HG03439 (cell line): ENCODE results near the gene FOXO6.

ENCODE experiments used
- ATAC-seq: cut with Tn5 transposase; IDR thresholded peaks from one replicate; pipeline ENCODE4 v1.9.1; 2021; ENCODE audit warnings: mild to moderate bottlenecking, moderate library complexity; ENCODE audit not compliant: unreplicated experiment

Gene FOXO6

DNA sequence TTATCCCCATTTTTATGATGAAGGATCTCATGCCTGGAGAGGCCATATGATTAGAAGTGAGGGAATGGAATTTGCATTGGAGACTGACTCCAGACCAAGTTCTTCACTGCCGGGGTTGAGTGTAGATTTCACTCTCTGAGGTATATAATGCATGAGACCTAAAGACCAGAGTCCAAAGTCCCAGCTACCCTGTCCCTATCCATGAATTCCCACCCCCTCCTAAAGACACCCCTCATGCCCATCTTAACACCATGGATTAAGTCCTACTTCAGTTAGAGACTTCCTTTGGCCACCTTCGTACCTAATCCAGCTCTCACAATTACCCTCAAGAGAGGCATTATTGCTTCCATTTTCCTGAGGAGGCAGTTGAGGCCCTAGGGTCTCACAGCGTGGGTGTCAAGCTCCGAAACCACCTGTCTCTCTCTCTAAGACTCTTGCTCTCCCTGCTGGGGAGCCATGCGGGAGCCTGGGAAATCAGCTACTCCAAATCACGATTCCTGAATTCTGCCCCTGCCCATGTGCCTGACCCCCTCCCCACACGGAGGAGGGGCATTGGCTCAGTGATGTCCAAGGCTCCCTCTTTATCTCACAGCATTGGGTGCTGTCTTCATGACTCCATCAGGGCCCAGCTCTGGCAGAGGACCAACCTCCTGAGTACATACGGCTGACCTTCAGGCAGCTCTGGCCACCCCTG is 11.7 kb upstream of the FOXO6 start:
- ATAC-seq = no peak

DNA sequence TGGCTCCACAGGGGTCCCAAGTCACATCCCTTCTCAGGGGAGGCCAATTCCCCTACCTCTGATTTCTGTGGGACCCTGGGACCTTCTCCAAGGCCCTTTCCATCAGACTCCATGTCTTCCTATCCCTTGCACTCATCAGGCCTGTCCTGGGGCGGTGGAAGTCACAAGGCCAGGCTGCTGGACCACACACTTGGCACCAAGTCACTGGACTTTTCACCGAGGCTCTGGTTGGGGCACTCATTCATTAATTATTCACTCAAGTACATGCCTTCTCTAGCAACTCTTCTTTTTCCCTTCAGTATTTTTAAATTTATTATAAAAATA is 11.2 kb upstream of the FOXO6 start:
- no peak for ATAC-seq

DNA sequence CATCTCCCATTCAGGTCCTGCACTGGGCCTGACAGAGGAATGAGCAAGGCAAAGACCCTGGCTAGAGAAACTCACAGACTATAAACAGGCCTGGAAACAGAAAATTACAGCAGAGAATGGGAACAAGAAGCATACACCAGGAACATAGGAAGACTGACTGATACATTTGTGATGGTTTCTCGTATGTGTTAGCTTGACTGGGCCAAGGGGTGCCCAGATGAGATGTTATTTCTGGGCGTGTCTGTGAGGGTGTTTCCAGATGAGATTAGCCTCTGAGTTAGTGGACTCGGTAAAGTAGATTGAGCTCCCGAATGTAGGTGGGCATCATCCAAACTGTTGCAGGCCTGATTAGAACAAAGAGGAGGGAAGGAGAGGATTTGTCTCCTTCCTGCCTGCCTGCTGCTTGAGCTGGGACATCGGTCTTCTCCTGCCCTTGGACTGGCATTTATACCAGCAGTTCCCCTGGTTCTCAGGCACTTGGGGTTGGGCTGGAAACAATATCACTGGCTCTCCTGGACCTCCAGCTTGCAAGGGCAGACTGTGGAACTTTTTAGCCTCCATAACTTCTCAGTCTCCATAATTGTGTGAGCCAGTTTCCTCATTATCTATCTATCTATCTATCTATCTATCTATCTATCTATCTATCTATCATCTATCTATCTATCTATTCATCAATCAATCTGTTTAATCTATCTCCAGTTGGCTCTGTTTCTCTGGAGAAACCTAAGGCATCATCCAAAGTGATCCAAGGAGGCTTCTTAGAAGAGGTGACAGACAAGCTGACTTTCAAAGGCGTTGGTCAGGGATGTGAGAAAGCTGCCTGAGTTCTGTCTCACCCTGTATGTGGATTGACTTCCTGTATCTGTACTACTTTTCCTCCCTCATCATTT is 9.7 kb upstream of the FOXO6 start:
- no peak for ATAC-seq

DNA sequence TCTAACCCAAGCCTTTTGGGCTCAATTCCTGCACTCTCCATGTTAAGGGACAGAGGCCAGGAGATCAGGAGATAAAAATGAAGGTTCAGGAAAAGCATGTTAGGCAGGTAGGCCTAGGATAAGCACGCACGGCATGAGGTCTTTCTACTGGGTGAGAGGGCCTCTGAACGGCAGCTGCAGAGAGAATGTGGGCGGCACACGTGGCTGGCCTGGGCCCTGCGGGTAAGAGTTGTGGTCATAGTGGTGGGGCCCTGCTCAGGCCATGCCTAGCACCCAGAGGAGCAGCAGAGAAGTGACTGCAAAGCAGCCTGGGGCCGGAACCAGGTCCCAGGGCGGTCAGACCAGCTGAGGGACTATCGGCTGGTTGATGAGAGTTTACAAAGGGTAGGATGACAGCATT is 7.5 kb upstream of the FOXO6 start:
- peak; percentile 88 for ATAC-seq

DNA sequence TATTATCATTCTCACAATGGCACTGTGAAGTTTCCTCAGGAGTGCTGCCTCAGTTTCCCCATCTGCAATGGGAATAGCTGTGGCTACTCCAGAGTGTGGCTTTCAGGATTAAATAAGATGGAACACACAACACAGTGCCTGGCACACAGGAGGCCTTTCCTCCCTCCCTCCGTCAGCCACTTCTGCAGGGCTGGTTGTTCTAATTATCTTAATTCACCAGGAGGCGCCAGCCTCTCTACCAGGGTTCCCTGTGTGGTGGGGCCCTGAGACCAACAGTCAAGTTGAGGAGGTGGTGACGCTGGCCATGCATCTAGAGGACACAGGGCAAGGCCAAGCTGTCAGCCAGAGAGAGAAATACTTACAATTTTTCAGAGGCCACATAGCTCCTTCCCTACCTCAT is 6.3 kb upstream of the FOXO6 start:
- ATAC-seq = no peak

DNA sequence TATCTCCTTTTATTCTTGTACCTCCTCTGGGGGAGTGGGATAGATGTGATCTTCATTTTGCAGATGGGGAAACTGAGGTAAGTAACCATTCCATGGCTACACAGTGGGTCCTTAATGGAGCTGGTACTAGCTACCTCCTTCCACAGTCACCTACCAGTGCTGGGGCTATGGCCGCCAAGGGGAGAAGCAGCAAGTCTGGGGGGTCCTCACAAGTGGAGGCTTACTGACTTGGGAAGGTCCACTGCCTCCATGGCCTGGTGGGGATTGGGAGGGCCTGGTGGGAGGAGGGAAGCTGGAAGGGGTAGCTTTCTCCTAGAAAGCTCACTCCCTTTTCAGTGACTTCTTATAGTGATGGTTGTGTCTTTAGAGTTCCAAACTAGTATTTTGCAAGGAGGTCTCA is 5.9 kb upstream of the FOXO6 start:
- ATAC-seq = no peak

DNA sequence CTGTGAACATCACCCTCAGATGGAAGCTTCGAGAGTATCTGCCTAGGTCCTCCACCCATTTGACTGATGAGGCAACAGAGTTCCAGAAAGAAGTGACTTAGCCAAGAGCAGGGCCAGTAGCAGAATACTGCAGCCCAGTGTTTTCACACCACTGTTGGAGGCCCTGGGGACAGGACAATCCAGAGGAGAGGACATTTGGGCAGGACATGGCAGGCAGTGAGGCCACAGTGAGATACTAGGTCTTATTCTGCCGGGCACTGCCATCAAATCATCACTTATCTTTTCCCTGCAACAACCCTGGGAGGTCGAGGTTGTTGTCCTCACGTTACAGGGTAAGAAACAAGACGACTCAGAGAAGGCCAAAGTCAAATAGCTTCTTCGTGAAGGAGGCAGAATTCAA is 5.5 kb upstream of the FOXO6 start:
- no peak for ATAC-seq

DNA sequence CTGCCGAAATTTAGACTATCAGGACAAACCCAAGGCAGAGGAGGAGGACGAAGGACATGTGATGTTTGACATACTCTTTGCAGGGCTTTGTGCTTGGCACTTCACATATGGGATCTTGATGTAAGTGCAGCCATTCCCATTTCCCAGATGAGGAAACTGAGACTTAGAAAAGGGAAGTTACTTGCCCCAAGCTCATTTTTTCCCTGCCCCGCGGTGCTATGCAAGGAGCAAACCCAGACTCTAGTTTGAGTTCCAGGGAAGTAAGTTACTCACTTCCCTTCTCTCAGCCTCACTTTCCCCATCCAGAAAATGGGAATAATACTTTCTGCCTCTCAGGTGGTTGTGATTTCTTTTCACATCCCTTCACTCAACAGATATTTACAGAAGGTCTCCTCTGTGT is 4.5 kb upstream of the FOXO6 start:
- ATAC-seq = no peak

DNA sequence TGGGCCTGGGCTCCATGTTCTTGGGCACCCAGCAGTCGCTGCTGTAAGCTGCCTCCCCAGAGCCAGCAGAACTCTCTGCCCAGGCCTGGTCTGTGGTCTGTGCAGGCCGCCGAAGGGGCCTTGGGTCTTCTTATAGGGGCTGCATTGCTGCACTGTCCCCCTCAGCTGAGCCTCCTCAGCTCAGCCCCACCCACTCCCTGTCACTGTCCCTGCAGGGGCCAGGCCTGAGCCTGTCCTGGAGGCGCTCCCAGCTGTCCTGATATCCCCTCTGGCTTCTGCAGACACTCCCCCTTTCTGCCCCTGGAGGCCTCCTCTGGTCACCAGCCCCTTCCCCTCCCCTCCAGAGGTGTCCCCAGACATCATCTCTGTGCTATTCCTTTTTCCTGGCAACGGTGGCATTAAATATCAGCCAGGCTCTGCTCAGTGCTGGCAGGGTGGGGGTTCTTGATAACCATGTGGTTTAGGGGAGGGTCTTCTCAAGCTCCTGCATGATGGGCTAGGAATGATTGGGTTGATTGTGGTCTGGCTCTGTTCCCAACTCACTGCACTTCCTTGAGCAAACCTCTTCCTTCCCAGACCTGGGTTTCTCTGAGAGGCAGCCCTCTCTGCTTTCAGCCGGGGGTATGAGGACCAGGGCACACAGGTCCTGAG is 3.7 kb upstream of the FOXO6 start:
- no peak for ATAC-seq

DNA sequence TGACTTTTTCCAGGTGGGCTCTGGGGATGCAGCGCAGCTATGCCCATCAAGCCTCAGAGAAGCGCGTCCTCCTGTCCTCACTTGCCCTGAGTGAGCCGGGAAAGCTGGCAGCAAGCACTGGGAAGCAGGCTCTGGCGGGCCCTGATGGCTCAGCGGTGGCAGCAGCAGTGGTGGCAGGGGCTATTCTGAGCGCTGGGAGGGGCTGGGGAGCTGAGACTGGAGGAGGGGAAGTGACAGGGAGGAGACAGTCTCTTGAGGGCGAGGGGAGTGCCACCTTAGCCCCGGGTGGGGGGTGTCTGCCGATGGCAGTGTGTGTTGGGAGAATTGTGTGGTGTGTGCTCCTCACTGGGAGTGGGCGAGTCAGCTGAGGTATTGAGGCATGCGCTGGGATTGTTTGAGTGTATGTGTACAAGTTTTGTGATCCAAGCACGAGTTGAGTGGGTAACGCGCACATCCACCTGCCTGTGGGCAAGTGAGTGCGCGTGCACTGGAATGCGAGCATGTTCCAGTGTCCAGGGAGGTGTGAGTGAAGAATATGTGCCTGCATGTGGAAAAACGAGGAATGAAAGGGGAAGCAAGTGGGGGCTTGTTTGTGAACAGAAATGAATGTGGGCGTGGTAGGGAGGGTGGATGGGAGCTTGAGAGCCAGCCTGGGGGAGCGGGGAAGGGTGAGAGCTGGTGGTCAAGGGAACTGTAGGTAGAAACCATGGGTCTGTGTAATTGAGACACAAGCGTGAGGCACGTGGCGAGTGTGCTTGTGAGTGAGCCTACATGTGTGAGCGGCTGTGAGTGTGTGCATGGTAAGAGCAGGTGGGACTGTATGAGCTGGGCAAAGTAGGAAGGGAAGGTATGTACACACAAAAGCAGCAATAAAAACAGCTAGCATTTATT is 2.9 kb upstream of the FOXO6 start:
- no peak for ATAC-seq

DNA sequence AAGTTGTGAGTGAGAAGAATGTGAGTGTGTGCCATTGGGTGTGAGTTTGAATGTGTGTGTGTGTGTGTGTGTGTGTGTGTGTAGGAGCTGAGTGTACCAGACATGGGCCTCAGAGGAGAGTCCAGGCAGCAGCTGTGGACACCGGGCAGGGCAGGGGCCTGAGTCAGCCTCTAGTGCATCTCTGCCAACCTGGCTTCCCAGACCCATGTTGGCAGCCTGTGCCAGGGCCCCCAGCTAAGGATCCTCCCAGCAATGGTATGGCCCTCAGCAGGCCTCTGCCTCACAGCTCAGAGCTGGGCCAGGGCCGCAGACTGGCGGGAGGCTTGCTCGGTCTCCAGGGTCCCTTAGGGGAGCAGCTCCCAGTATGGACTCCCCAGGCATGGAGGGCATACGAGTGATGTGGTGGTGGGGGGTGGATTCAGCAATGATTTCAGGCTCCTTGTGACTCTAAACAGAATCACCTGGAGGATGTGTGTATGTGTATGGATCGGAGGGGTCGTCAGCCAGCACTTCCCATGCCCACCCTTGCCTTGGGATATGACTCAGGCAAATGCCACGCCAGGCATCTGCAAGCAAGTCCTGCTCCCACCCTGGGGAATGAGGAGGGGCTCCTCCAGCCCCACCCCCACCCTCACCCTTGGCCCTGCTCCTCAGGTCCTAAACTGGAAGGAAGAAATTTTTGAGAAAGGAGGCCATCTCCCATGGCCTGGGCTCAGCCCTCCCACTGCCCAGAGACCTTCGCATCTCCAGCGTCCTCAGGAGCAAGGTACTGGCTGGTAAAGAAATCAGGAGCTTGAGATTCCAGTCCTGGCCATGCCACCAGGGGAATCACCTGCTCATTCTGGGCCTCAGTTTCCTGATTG is 1.8 kb upstream of the FOXO6 start:
- ATAC-seq = no peak

DNA sequence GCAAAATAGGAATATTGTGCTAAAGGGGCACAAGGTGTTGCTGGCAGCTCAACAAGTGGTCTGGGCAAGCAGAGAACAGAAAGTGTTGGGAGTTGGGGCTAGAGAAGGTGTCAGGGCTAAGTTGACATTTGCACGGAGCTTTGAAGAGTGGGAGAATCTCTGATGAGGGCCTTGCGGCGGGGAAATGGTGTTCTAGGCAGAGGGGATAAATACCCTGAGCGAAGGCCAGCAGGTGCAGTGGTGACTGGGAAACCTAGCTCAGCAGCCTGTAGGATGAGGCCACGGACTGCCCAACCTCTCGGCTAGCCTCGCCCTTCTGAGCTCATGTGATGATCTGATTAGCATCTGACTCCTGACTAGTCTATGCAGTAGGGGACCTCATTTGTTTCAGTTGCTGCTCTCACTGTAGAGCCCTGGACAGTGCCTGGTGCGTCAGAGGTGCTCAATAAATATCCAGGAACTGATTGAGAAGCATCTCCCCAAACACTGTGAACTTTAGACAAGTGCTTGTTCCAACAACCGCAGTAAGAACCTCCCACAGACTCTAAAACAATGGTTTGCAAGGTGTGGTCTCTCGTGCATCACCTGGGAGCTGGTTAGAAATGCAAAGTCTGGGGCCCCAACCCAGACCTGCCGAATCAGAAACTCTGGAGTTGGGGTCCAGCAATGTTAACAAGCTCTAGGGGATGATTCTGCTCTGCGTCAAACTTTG is 1.0 kb upstream of the FOXO6 start:
- no peak for ATAC-seq

DNA sequence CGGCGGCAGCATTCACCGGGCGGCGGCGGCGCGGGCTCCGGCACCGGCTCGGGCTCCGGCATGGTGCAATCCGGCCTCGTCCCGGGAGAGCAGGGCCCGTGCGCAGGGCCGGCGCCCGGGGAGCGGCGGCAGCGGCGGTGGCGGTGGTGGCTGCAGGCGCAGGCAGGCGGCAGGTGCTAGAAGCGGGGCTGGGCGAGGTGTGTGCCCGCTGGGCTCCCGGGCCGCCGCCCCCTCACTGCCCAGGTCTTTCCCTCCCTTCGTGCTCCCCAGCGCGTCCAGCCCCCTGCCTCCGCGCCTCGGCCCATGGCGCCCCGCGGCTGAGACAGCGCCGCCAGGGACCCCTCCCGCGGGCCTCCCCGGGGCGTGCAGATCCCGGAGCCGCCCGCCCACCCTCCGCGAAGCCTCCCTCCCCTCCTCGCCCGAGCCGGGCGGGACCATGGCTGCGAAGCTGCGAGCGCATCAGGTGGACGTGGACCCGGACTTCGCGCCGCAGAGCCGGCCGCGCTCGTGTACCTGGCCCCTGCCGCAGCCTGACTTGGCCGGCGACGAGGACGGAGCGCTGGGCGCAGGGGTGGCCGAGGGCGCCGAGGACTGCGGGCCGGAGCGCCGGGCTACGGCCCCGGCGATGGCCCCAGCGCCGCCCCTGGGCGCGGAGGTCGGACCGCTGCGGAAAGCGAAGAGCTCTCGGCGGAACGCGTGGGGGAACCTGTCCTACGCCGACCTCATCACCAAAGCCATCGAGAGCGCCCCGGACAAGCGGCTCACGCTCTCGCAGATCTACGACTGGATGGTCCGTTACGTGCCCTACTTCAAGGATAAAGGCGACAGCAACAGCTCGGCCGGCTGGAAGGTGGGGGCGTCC is 492 bp downstream of the FOXO6 start:
- ATAC-seq = peak; percentile 18

DNA sequence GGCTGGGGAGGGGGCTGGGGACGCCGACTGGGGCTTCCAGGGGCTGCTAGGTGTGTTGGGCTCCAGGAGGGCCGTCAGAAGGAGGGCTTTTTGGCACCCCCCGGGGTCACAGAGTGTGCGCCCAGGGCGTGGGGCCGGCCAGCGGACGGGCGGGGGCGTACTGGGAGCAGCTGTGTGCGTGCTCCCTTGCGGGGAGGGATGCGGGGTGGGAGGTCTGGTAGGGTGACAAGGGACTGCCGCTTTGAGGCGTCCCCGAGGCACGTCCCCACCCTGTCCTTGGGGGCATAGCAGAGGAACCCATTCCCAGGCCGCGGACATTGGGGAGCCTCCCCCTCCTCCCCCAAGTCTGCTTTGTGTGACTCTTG is 1.1 kb downstream of the FOXO6 start:
- ATAC-seq = no peak

DNA sequence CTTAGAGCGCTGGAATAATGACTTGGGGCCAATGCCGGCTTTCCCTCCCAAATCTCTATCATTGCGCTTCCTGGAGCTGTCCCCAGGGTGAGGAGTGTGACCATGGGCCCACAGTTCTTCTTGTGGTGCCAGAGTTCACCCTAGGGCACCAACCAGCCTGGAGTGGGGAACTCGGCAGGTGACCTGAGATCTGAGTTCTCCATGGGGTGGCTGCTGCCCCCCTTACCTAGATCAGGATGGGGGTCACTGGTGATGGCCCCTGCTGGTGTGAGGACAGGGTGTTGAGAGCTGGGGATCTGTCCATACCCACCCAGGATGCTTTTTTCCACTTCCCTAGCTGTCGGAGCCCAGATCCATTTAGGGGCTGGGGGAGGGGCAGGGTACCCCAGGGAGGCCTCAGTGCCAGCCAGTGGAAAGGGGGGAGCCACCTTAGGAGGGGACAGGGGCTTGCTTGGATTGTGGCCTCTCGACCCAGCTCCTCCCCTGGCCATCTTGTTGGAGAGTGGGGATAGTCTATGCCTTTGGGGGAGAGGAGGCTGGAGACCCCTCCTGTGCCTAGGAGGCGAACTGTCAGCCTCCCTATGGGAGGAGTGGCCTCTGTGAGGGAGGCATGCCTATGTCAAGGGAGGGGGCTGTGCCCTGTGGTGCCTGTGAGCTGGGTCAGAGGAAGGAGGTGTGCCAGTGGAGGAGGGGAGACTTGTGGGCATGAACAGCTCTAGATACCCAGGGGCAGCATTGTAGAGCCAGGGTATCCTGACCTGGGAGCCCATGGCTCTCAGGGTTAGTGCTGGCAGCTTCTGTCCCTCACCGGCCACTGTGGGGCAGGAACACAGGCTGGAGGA is 1.7 kb downstream of the FOXO6 start:
- no peak for ATAC-seq

DNA sequence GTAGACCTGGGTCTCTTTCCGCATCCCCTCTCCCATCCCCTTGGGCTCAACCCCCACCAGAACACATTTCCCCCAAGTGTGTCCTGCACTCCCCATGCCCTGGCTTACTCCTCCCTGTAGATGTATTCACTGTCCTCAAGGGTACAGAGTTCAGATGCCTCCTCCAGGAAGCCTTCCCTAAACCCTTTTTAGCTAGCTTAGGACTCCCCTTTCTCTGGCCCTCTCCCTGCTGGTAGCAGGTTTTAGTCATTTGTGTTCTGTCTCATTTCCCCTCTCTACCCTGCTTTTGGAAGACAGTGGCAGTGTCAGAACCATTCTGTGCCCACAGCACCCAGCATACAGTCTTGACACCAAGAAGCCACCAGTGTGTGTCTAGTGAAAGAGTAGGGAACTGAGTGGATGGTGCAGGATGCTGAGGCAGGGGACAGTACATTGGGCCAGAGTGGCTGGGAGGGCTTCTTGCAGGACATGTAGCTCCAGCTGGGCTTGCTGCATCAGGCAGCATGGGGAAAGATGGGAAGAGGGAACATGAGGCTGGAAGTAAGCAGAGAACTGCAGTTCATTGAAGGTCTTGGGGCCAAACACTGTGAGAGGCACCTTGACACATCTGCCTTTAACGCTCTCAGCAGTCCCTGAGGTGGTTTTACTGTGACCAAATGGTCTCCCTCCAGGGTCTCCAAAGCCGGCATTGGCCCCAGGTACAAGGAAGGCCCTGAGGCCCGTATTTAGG is 2.5 kb downstream of the FOXO6 start:
- ATAC-seq = no peak
